GM12878 (cell line): ENCODE measurements around the gene PPDPF. TPM values are rescaled to one million over a fixed set of nuclear protein-coding genes. Genes with fewer than 3 reads are reported as not detected.

Source experiments
- ATAC-seq: fragments of 200-7000 bp; cut with Tn5 transposase; 3 replicates; pipeline ENCODE4 v1.9.1; 2020; ENCODE audit warnings: mild to moderate bottlenecking, moderate library complexity
- BruUV-seq: library from RNA; stranded (reverse); fragments of 400-500 nt; replicated peaks from 2 replicates; lab custom pipeline; 2021; lab: Mats Ljungman, UMichigan
- CTCF ChIA-PET: fragments of 300-600 bp; sonication (Branson Sonifier 250); formaldehyde crosslinking; extraction: SDS; loops from one replicate; lab custom pipeline; 2021; ENCODE audit warnings: inconsistent platforms; lab: Yijun Ruan, JAX
- POLR2A ChIA-PET: fragments of 350-600 bp; formaldehyde crosslinking; extraction: SDS; loops from one replicate; lab custom pipeline; 2021; ENCODE audit warnings: inconsistent platforms; lab: Charles Lee
- RAD21 ChIA-PET: fragments of 300-600 bp; sonication (Branson Sonifier 250); formaldehyde crosslinking; loops from one replicate; lab custom pipeline; 2023; ENCODE audit warnings: antibody characterized with exemption; ENCODE audit not compliant: unreplicated experiment; lab: Charles Lee
- SMC1A ChIA-PET: fragments of 300-600 bp; sonication (Branson Sonifier 250); formaldehyde crosslinking; loops from one replicate; lab custom pipeline; 2023; ENCODE audit not compliant: unreplicated experiment, uncharacterized antibody; lab: Charles Lee
- DNase-seq: peaks from one replicate; pipeline ENCODE4 v3.0.0-alpha.2; 2011; ENCODE audit warnings: low read depth, low spot score
- FAIRE-seq: peaks from 3 replicates; lab custom pipeline; 2011; peaks lifted over from hg19 to GRCh38; lab: Jason Lieb, UNC
- H2AFZ ChIP-seq: 2 replicates; pipeline ENCODE4 v1.6.0; 2011; ENCODE audit warnings: low read depth, low read length, control low read depth; ENCODE audit not compliant: control insufficient read depth
- H3K27ac ChIP-seq: 2 replicates; pipeline ENCODE4 v1.5.1; 2011; ENCODE audit warnings: control low read depth; ENCODE audit not compliant: control insufficient read depth, insufficient read depth
- H3K27me3 ChIP-seq, 2 experiments: replicated peaks in 1 of 2; 2 replicates each; pipeline versions ENCODE4 v1.6.0 to v1.6.1; 2011; ENCODE audit warnings: low read length in 1 of 2; ENCODE audit not compliant: control insufficient read depth in 2 of 2, insufficient read depth in 2 of 2
- H3K36me3 ChIP-seq, 2 experiments: 2 replicates each; pipeline ENCODE4 v1.5.1; 2011; ENCODE audit warnings: low read length in 1 of 2; ENCODE audit not compliant: control insufficient read depth in 2 of 2, insufficient read depth in 2 of 2
- H3K4me1 ChIP-seq: 2 replicates; pipeline ENCODE4 v1.6.1; 2011; ENCODE audit warnings: mild to moderate bottlenecking, low read length, moderate library complexity, mixed read lengths; ENCODE audit not compliant: control insufficient read depth, insufficient read depth
- H3K4me2 ChIP-seq: 2 replicates; pipeline ENCODE4 v1.6.0; 2011; ENCODE audit warnings: control low read depth; ENCODE audit not compliant: control insufficient read depth, insufficient read depth
- H3K4me3 ChIP-seq: fragments of 200-600 bp; sonication (generic); 2 replicates; pipeline ENCODE4 v1.5.1; 2016
- H3K79me2 ChIP-seq: 2 replicates; pipeline ENCODE4 v1.6.0; 2011; ENCODE audit warnings: low read length; ENCODE audit not compliant: control insufficient read depth, insufficient read depth
- H3K9ac ChIP-seq: 2 replicates; pipeline ENCODE4 v1.8.0; 2011; ENCODE audit warnings: low read length, control low read depth, mixed read lengths; ENCODE audit not compliant: control insufficient read depth, insufficient read depth
- H3K9me3 ChIP-seq: replicated peaks from 3 replicates; pipeline ENCODE4 v1.5.1; 2011; ENCODE audit warnings: mild to moderate bottlenecking, low read length; ENCODE audit not compliant: control insufficient read depth, insufficient read depth
- H4K20me1 ChIP-seq: 2 replicates; pipeline ENCODE4 v1.6.0; 2011; ENCODE audit not compliant: control insufficient read depth, insufficient read depth
- CBFB ChIP-seq: IDR thresholded peaks from 2 replicates; pipeline ENCODE4 v1.6.1; 2016; ENCODE audit warnings: antibody characterized with exemption, low read depth
- CREM ChIP-seq: IDR thresholded peaks from 2 replicates; pipeline ENCODE4 v1.6.1; 2014; ENCODE audit warnings: antibody characterized with exemption, low read depth
- ETV6 ChIP-seq, 2 experiments: fragments of 450-650 bp in 1 of 2; IDR thresholded peaks in 1 of 2; conservative IDR thresholded peaks in 1 of 2; 2 replicates each; pipeline ENCODE4 v1.6.1; 2014; ENCODE audit warnings: antibody characterized with exemption in 1 of 2, borderline replicate concordance in 1 of 2, low read depth in 1 of 2, mild to moderate bottlenecking in 1 of 2, moderate library complexity in 1 of 2
- GATAD2B ChIP-seq: fragments of 450-650 bp; conservative IDR thresholded peaks from 2 replicates; pipeline ENCODE4 v1.6.1; 2017; ENCODE audit warnings: low read depth, mild to moderate bottlenecking, moderate library complexity
- IKZF1 ChIP-seq: fragments of 450-650 bp; conservative IDR thresholded peaks from 2 replicates; pipeline ENCODE4 v1.6.1; 2017; ENCODE audit warnings: antibody characterized with exemption, mild to moderate bottlenecking
- IKZF2 ChIP-seq, 2 experiments: fragments of 450-650 bp; IDR thresholded peaks; 2 replicates each; pipeline ENCODE4 v1.6.1; 2017; ENCODE audit warnings: mild to moderate bottlenecking in 2 of 2, moderate library complexity in 2 of 2
- MEF2B ChIP-seq: fragments of 450-650 bp; IDR thresholded peaks from 2 replicates; pipeline ENCODE4 v1.6.1; 2018; ENCODE audit warnings: mild to moderate bottlenecking, moderate library complexity; ENCODE audit not compliant: partially characterized antibody, poor library complexity, severe bottlenecking
- MTA2 ChIP-seq: fragments of 450-650 bp; IDR thresholded peaks from 2 replicates; pipeline ENCODE4 v1.6.1; 2016; ENCODE audit warnings: low read depth, mild to moderate bottlenecking, moderate library complexity
- MTA3 ChIP-seq: IDR thresholded peaks from 2 replicates; pipeline ENCODE4 v1.6.1; 2012; ENCODE audit warnings: low read length, inconsistent platforms, borderline replicate concordance
- NR2C2 ChIP-seq: IDR thresholded peaks from 2 replicates; pipeline ENCODE4 v1.6.1; 2011; ENCODE audit warnings: borderline replicate concordance, low read depth; ENCODE audit not compliant: control insufficient read depth, insufficient read length
- PKNOX1 ChIP-seq: fragments of 450-650 bp; IDR thresholded peaks from 2 replicates; pipeline ENCODE4 v1.6.1; 2016; ENCODE audit warnings: mild to moderate bottlenecking
- TARDBP ChIP-seq: IDR thresholded peaks from 2 replicates; pipeline ENCODE4 v1.6.1; 2016; ENCODE audit warnings: borderline replicate concordance
- TCF3 ChIP-seq: IDR thresholded peaks from 2 replicates; pipeline ENCODE4 v1.6.1; 2012; ENCODE audit warnings: low read depth, mild to moderate bottlenecking, low read length, borderline replicate concordance; ENCODE audit not compliant: insufficient read depth
- ZNF592 ChIP-seq: fragments of 450-650 bp; IDR thresholded peaks from 2 replicates; pipeline ENCODE4 v1.6.1; 2017; ENCODE audit warnings: mild to moderate bottlenecking, moderate library complexity
- WGBS: methylation state at CpG from one replicate; pipeline ENCODE4 v1.1.6; 2016; ENCODE audit warnings: low lambda C conversion rate; ENCODE audit not compliant: insufficient replicate concordance, insufficient coverage; ENCODE audit errors: missing lambda C conversion rate; 5-methylcytosine and 5-hydroxymethylcytosine counted together
- in situ Hi-C: fragments of 300-500 bp; cut with MboI; formaldehyde crosslinking; loops from 9 replicates; pipeline ENCODE4 v1.14.3; 2018; ENCODE audit warnings: mixed read lengths
- intact Hi-C: fragments of 100-400 bp; cut with micrococcal nuclease; formaldehyde crosslinking; loops from one replicate; pipeline ENCODE4 v1.14.2; 2022; ENCODE audit not compliant: unreplicated experiment
- polyA plus RNA-seq, 11 experiments: library from polyadenylated mRNA; depleted of rRNA in 4 of 11; unstranded in 6 of 11; stranded (reverse) in 5 of 11; fragments of >200 nt; fragmentation: Nextera tagmentation in 4 of 11; fragmentation: Illumina TruSeq in 1 of 11; extraction: Ambion mirVana in 4 of 11; extraction: Trizol in 1 of 11; gene quantifications; 1 replicate in 1 of 11; 2 replicates in 10 of 11; pipeline versions ENCODE4 v1.2.1 to v1.2.3, GENCODE V29; 2011 to 2016; ENCODE audit warnings: inconsistent platforms in 2 of 11, missing spikeins in 2 of 11, low read depth in 1 of 11
- total RNA-seq, 4 experiments: library from RNA; depleted of rRNA in 3 of 4; stranded (reverse); fragments of >200 nt in 3 of 4; fragmentation: Illumina TruSeq in 1 of 4; extraction: Trizol in 1 of 4; gene quantifications; 2 replicates each; pipeline versions ENCODE4 v1.2.1 to v1.2.3, GENCODE V29; 2013 to 2021

Gene PPDPF
- total and polyA plus RNA-seq, 10 of the 15 experiments (the other 5 are each of a cell fraction or from before 2014, with no cell fraction given), result 0.32 to 154 (median 22.8) TPM

- FAIRE-seq (no peak), DNase-seq (no peak), ATAC-seq (no peak)
- in situ Hi-C loops, result no loop called here
- H3K4me3 ChIP-seq, result no peak overlapping the region
- no peak overlapping the region for H3K27ac ChIP-seq
- no peaks in the 10 kb centered on the region for H3K27me3 ChIP-seq
- WGBS, result 60% methylated on average over 39 of the region's 49 CpGs
- H3K9me3 ChIP-seq, result no peaks in the 10 kb centered on the region
- peaks cover 14% of the 10 kb centered on the region for H3K4me1 ChIP-seq
- no peaks in the 10 kb centered on the region for H4K20me1 ChIP-seq
- ChIA-PET POLR2A (no interaction called here), CTCF (interaction anchor here (0.8 kb wide), 1 partner anchor 38 kb away, joined by 3 read pairs; no protein-coding TSS in a partner anchor), SMC1A (interaction anchor here (0.6 kb wide), 1 partner anchor 8 kb away, joined by 3 read pairs; no protein-coding TSS in a partner anchor), RAD21 (no interaction called here)
- no TSS peak for BruUV-seq
- H3K36me3 ChIP-seq, result no peaks in the 10 kb centered on the region
- H3K79me2 ChIP-seq, result no peaks in the 10 kb centered on the region
- no peak overlapping the region for H3K9ac ChIP-seq
- no peak overlapping the region for H2AFZ ChIP-seq
- no peak overlapping the region for H3K4me2 ChIP-seq
- intact Hi-C loops, result loop anchor here (5.0 kb wide), 4 partner anchors 92 to 587 kb away; partner anchors contain the start of gene GMEB2
- TF ChIP-seq MTA3, result no peak
- no peak for TF ChIP-seq PKNOX1
- no peak for TF ChIP-seq MTA2
- TF ChIP-seq GATAD2B, result no peak; the same call in 1 of the 2 replicates
- TF ChIP-seq NR2C2, result no peak
- no peak for TF ChIP-seq TARDBP
- TF ChIP-seq ZNF592, result no peak
- no peak for TF ChIP-seq CREM
- TF ChIP-seq IKZF2 (IDR thresholded peaks at IDR 0.05), result no peak
- TF ChIP-seq TCF3, result peak; percentile 76; the same call in 1 of the 2 replicates
- no peak for TF ChIP-seq CBFB
- TF ChIP-seq MEF2B, result no peak
- no peak for TF ChIP-seq IKZF1
- no peak for TF ChIP-seq ETV6 (conservative IDR thresholded peaks at IDR 0.05 in 1 of 2, IDR thresholded peaks at IDR 0.05 in 1 of 2; ENCODE audit: borderline replicate concordance in 1 of 2, low read depth in 1 of 2)
Observed at GRCh38 chr20:63534831-63535651, 14.5 kb downstream of the PPDPF start.
